ENCODE measurements around the gene NVL.

The NVL gene

GRCh38 chr1:224287714-224288113 lies 42.3 kb downstream of the NVL start:
- DNase-seq (ENCODE audit: low read depth), result no peak

GRCh38 chr1:224282140-224282539 lies 47.8 kb downstream of the NVL start:
- no peak for DNase-seq (ENCODE audit: low read depth)

- DNase-seq (ENCODE audit: low read depth), result no peak
Measured at GRCh38 chr1:224276771-224277487, 53.0 kb downstream of the NVL start.

GRCh38 chr1:224274970-224275626 lies 54.9 kb downstream of the NVL start:
- DNase-seq (ENCODE audit: low read depth), result no peak

GRCh38 chr1:224273641-224274040 lies 56.3 kb downstream of the NVL start:
- DNase-seq (ENCODE audit: low read depth), result peak; percentile 3

- no peak for DNase-seq (ENCODE audit: low read depth)
Measured at GRCh38 chr1:224271106-224271505, 58.9 kb downstream of the NVL start.

GRCh38 chr1:224267925-224268324 lies 62.0 kb downstream of the NVL start:
- no peak for DNase-seq (ENCODE audit: low read depth)

GRCh38 chr1:224266915-224267856 lies 62.8 kb downstream of the NVL start:
- no peak for DNase-seq (ENCODE audit: low read depth)

- DNase-seq (ENCODE audit: low read depth), result no peak
Measured at GRCh38 chr1:224266105-224266914, 63.7 kb downstream of the NVL start.

- DNase-seq (ENCODE audit: low read depth), result no peak
Measured at GRCh38 chr1:224264321-224264720, 65.7 kb downstream of the NVL start.

- DNase-seq (ENCODE audit: low read depth), result no peak
Measured at GRCh38 chr1:224262373-224263054, 67.5 kb downstream of the NVL start.

- DNase-seq (ENCODE audit: low read depth), result no peak
Measured at GRCh38 chr1:224259986-224260385, 70.0 kb downstream of the NVL start.

- DNase-seq (ENCODE audit: low read depth), result no peak
Measured at GRCh38 chr1:224258351-224258750, 71.6 kb downstream of the NVL start.

- no peak for DNase-seq (ENCODE audit: low read depth)
Measured at GRCh38 chr1:224256640-224257039, 73.3 kb downstream of the NVL start.

- no peak for DNase-seq (ENCODE audit: low read depth)
Measured at GRCh38 chr1:224253721-224254120, 76.3 kb downstream of the NVL start.

- no peak for DNase-seq (ENCODE audit: low read depth)
Measured at GRCh38 chr1:224252479-224252878, 77.5 kb downstream of the NVL start.

- no peak for DNase-seq (ENCODE audit: low read depth)
Measured at GRCh38 chr1:224251741-224252146, 78.2 kb downstream of the NVL start.

GRCh38 chr1:224245188-224245587 lies 84.8 kb downstream of the NVL start:
- DNase-seq (ENCODE audit: low read depth), result no peak

- DNase-seq (ENCODE audit: low read depth), result no peak
Measured at GRCh38 chr1:224238756-224239155, 91.2 kb downstream of the NVL start.

- DNase-seq (ENCODE audit: low read depth), result no peak
Measured at GRCh38 chr1:224238212-224238611, 91.8 kb downstream of the NVL start.
